Endothelial cell of hepatic sinusoid (primary cell): ENCODE data around the gene SPAG4.

Experiments used
- in situ Hi-C: cut with HindIII; loops from 2 replicates; pipeline ENCODE4 v1.10.0; 2017; ENCODE audit warnings: low sequenced_read_pairs

The SPAG4 gene

GRCh38 chr20:35615667-35616464, at the start of gene SPAG4:
Gene SPAG4, plus strand, starts transcription at chr20:35615829. Its CDS starts 175 bp downstream, at chr20:35616004.
- in situ Hi-C loops = no loop called here

- in situ Hi-C loops = no loop called here
Observed at GRCh38 chr20:35568645-35569044, 47.0 kb upstream of the SPAG4 start.

GRCh38 chr20:35571555-35571954, 44.1 kb upstream of the SPAG4 start:
- in situ Hi-C loops = no loop called here

GRCh38 chr20:35572838-35573237, 42.8 kb upstream of the SPAG4 start:
- in situ Hi-C loops = no loop called here

- in situ Hi-C loops = no loop called here
Observed at GRCh38 chr20:35575958-35576357, 39.7 kb upstream of the SPAG4 start.

- in situ Hi-C loops = no loop called here
Observed at GRCh38 chr20:35576816-35577215, 38.8 kb upstream of the SPAG4 start.

GRCh38 chr20:35578469-35578868, 37.2 kb upstream of the SPAG4 start:
- in situ Hi-C loops = no loop called here

GRCh38 chr20:35579196-35579595, 36.4 kb upstream of the SPAG4 start:
- in situ Hi-C loops = no loop called here

- in situ Hi-C loops = no loop called here
Observed at GRCh38 chr20:35582131-35582530, 33.5 kb upstream of the SPAG4 start.

- in situ Hi-C loops = no loop called here
Observed at GRCh38 chr20:35582741-35583404, 32.8 kb upstream of the SPAG4 start.

GRCh38 chr20:35583636-35584560, 31.7 kb upstream of the SPAG4 start:
- in situ Hi-C loops = no loop called here

- in situ Hi-C loops = no loop called here
Observed at GRCh38 chr20:35586751-35587425, 28.7 kb upstream of the SPAG4 start.

- in situ Hi-C loops = no loop called here
Observed at GRCh38 chr20:35587436-35587835, 28.2 kb upstream of the SPAG4 start.

GRCh38 chr20:35588397-35588796, 27.2 kb upstream of the SPAG4 start:
- in situ Hi-C loops = no loop called here

- in situ Hi-C loops = no loop called here
Observed at GRCh38 chr20:35592339-35592974, 23.2 kb upstream of the SPAG4 start.

GRCh38 chr20:35595456-35595855, 20.2 kb upstream of the SPAG4 start:
- in situ Hi-C loops = loop anchor here (5.0 kb wide), 1 partner anchor 118 kb away; no protein-coding TSS in a partner anchor

- in situ Hi-C loops = loop anchor here (5.0 kb wide), 1 partner anchor 119 kb away; no protein-coding TSS in a partner anchor
Observed at GRCh38 chr20:35595901-35596300, 19.7 kb upstream of the SPAG4 start.

GRCh38 chr20:35597186-35597585, 18.4 kb upstream of the SPAG4 start:
- in situ Hi-C loops = loop anchor here (5.0 kb wide), 1 partner anchor 120 kb away; no protein-coding TSS in a partner anchor

GRCh38 chr20:35598476-35598875, 17.2 kb upstream of the SPAG4 start:
- in situ Hi-C loops = loop anchor here (5.0 kb wide), 1 partner anchor 121 kb away; no protein-coding TSS in a partner anchor
